GM19099 (cell line): ENCODE results near the gene PTK7.

Experiments used
- POLR2A ChIP-seq: IDR thresholded peaks from 3 replicates; pipeline ENCODE4 v1.6.1; 2011; ENCODE audit warnings: low read depth; ENCODE audit not compliant: insufficient read length; ENCODE audit errors: extremely low read depth

Gene PTK7

DNA sequence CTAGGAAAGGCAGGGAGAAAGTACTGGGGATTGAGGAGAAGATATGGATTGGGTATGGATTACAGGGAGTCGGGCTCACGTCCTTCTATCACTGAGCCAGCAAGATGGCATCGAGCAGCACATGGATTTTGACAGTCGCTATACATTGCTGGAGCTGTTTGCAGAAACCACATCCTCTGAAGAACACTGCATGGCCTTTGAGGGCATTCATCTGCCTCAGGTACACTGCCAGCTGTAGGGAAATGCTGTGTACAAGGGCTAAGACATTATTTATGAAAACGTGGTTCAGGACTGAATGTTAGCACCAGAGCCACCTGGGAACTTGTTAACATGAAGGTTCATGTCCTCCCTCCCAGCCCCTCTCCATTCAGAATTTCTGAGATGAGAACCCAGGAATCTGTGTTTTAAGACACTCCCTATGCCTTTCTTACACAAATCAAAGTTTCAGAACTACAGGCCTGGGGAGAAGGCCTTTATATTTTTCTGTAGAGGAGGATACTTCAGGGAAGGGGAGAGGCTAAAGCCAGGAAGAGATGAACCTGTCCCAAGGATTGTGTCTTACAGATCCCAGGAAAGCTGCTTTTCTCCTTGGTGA, 109.4 kb downstream of the PTK7 start:
- no peak for TF ChIP-seq POLR2A

DNA sequence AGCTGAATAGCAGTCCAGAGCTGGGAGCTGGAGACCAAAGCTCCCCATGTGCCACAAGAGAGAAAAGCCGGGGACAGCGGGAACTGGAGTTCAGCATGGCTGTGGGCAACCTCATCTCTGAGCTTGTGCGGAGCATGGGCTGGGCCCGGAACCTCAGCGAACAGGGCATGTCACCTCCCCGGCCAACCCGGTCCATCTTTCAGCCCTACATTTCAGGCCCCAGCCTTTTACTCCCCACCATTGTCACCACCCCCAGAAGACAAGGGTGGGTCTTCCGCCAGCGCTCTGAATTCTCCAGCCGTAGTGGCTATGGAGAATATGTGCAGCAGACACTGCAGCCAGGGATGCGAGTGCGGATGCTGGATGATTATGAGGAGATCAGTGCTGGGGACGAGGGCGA, 109.9 kb downstream of the PTK7 start:
- no peak for TF ChIP-seq POLR2A

DNA sequence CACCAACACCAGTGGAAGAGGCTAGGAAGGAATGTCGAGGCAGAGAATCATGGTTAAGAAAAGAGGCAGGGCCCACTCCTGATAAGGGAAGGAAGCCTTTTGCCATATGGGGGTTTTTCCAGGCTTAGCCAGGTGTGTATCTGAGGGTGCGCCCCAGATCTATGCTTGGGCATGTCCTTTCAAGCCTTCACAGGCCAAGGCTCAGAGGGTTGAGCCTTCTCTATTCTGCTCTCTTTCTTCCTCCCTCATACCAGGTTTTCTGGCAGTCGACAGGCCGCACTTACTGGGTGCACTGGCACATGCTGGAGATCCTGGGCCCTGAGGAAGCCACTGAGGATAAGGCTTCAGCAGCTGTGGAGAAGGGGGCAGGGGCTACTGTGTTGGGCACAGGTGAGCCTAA, 110.6 kb downstream of the PTK7 start:
- TF ChIP-seq POLR2A, result no peak

DNA sequence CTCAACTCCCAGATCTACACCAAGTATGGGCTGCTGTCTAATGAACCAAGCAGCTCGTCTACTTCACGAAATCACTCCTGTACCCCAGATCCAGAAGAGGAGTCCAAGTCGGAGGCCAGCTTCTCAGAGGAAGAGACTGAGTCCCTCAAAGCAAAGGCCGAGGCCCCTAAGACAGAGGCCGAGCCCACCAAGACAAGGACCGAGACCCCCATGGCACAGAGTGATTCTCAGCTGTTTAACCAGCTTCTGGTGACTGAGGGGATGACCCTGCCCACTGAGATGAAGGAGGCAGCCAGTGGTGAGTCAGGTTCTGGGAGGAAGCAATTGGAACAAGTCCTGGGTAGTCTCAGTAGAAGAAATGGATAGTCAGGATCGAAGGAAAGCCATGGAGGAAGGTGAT, 111.7 kb downstream of the PTK7 start:
- TF ChIP-seq POLR2A, result no peak

DNA sequence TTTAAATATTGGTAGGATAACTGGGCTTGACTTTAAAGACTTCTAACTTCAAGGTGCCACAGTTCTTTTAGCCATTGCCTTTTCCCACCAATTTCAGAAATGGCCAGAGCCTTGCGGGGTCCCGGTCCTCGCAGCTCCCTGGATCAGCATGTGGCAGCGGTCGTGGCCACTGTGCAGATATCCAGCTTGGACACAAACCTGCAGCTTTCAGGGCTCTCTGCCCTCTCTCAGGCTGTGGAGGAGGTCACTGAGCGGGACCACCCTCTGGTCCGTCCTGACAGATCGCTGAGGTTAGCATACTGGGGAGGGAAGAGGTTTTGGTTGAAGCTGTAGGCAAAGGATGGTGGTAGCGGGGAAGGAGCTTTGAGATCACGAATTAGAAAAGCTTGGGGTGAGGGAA, 112.3 kb downstream of the PTK7 start:
- TF ChIP-seq POLR2A, result no peak

DNA sequence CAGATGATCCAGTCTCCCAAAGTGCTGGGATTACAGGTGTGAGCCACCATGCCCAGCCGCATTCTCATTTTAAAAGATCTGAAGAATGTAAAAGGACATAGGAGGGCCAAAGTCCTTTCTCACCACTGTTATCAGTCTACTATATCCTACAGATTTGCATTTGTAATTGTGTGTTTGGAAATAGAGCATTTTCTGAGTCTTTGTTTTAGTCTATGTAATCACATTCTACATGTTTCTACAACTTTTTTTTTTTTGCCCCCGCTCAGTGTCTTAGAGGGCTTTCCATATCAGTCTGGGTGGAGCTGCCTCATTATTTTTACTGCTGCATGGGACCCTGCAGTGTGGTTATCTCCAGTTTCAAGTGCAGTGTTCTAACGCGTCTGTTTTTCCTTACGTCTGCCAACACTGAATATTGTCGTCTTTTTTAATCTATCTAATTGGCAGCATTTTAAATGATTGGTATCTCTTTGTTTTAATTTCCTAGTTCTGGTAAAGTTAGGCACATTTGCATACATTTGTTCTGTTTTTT, 113.7 kb downstream of the PTK7 start:
- no peak for TF ChIP-seq POLR2A

DNA sequence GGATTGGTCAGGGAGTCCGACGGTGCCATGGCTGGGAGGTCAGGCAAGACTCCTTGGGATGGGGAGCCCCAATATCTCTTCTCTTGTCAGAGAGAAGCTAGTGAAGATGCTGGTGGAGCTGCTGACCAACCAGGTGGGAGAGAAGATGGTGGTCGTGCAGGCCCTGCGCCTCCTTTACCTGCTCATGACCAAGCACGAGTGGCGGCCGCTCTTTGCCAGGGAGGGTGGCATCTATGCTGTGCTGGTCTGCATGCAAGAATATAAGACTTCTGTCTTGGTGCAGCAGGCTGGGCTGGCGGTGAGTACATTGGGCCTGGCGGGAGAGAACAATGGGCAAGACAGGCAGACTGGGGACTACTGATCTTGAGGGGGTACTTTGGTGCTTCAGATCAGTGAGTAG, 116.8 kb downstream of the PTK7 start:
- TF ChIP-seq POLR2A, result no peak

DNA sequence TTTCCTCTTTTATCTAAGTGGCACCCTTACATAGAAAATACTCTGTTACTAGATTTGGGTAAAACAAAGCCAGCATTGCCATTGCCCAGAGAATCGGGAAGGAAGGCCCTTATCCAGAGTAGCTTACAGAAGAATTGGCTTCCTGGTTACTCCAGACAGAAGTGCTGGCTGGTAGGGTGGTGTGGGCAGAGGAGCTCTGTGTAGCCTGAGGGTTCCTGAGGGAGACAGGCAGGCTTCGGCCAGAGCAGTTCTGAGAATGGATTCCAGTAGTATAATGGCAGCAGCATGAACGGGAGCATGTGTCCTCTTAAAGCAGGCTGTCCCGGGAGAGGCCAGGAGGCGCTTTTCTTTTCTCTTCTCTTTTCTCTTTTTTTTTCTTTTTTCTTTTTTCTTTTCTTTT, 117.8 kb downstream of the PTK7 start:
- TF ChIP-seq POLR2A, result no peak

DNA sequence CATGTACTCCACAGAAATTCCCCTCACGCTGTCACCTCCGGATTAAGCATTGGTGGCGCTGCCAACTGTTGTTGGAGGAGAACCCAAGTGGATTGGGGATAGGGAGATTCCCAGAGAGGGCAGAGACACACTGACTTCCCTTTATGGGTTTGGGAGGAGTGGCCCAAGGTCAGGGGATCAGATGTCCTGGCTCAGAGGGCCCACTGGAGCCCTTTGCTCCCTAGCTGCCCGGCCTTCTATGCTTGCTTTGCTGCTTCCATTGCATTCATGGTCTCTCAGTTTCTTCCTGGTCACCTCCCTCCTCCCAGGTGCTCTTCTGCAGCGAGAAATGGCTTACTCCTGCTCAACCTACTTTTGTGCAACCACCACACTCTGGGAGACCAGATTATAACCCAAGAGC, 120.2 kb downstream of the PTK7 start:
- no peak for TF ChIP-seq POLR2A

DNA sequence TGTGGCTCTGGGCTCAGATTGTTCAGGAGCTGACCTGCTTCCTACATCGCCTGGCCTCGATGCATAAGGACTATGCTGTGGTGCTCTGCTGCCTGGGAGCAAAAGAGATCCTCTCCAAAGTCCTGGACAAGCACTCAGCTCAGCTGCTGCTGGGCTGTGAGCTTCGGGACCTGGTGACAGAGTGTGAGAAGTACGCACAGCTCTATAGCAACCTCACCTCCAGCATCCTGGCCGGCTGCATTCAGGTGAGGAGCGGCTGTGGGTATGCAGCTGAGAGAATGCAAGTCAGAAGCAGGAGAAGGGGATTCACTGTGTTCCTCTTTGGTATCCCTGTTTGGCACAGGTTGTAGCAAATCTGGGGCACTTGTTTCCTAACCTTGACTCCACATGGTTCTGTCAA, 123.8 kb downstream of the PTK7 start:
- no peak for TF ChIP-seq POLR2A

DNA sequence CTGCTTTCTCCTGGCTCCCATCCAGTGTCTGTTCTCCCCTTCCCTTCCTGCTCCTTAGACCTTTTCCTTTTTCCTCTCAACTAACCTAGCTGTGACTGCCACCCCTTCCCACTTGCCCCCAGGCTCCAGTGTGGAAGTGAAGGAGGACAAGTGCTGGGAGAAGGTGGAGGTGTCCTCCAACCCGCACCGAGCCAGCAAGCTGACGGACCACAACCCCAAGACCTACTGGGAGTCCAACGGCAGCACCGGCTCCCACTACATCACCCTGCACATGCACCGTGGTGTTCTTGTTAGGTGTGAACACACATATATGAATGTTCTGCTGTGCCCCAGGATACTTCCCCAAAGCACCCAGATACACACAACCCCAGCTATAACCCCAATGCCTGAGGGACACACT, 124.4 kb downstream of the PTK7 start:
- no peak for TF ChIP-seq POLR2A

DNA sequence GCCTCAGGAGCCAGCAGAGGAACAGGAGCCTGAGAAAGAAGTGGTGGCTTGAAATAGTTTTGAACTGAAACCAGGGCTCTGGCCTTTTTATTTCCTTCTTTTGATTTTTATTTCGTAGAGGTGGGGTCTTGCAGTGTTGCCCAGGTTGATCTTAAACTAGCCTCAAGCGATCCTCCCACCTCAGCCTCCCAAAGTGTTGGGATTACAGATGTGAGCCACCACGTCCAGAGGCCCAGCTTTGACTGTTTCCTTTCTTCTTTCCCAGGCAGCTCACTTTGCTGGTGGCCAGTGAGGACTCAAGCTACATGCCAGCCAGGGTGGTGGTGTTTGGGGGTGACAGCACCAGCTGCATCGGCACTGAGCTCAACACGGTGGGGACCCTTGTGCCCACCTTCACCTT, 126.3 kb downstream of the PTK7 start:
- no peak for TF ChIP-seq POLR2A

DNA sequence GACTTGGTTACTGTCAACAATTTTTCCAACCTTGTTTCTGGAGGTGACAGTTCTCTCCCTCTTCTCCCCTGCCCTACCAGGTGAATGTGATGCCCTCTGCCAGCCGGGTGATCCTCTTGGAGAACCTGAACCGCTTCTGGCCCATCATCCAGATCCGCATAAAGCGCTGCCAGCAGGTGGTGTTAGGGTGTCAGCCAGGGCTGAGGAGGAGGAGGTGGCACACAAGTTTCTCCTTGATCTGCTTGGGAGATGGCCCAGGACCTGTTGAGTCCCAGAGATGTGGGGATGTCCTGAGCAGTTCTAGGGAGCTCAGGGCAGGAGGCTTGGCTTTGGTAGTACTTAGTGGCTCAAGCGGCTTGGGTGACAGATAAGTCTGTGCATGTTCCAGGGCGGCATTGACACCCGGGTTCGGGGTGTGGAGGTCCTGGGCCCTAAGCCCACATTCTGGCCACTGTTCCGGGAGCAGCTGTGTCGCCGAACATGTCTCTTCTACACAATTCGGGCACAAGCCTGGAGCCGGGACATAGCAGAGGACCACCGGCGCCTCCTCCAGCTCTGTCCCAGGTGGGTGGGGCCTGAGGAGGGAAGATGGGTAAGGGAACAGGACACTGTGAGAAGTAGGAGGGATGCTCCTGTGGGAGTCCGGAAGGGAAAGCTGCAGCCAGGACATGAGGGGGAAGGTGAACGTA, 127.1 kb downstream of the PTK7 start:
- no peak for TF ChIP-seq POLR2A

DNA sequence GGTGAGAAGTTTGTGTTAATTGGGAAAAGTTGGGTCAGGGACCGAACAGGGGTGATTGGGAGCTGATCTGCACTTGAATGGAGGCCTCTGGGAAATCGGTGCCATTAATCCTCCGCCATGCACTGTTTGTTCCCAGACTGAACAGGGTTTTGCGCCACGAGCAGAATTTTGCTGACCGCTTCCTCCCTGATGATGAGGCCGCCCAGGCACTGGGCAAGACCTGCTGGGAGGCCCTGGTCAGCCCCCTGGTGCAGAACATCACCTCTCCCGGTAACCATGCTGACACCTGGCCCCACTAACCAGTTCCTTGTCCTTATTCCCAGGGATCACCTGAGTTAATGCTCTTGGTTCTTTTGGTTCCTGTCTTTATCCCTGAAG, 127.6 kb downstream of the PTK7 start:
- no peak for TF ChIP-seq POLR2A

DNA sequence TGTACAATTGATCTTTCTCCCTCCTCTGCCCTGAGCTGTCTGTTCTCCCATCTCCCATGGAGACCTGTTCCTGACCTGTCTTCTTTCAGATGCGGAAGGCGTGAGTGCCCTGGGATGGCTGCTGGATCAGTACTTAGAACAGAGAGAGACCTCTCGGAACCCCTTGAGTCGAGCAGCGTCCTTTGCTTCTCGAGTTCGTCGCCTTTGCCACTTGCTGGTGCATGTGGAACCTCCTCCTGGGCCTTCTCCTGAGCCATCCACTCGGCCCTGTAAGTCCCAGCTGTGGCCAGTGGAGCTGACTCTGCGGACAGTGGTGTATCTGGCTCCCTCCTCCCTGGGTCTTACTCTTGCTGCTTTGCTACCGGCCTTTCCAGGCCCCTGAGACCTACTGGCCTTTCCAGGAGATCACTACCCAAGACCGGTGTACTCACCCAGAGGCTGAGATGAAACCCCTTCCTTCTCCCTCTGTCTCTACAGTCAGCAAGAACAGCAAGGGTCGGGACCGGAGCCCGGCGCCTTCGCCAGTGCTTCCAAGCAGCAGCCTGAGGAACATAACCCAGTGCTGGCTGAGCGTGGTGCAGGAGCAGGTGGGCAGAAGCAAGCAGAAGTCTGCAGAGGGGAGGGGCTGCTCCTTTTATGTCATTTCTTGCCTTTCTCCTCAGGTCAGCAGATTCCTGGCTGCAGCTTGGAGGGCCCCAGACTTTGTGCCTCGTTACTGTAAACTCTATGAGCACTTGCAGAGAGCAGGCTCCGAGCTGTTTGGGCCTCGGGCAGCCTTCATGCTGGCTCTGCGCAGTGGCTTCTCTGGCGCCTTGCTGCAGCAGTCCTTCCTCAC, 128.4 kb downstream of the PTK7 start:
- TF ChIP-seq POLR2A, result no peak

DNA sequence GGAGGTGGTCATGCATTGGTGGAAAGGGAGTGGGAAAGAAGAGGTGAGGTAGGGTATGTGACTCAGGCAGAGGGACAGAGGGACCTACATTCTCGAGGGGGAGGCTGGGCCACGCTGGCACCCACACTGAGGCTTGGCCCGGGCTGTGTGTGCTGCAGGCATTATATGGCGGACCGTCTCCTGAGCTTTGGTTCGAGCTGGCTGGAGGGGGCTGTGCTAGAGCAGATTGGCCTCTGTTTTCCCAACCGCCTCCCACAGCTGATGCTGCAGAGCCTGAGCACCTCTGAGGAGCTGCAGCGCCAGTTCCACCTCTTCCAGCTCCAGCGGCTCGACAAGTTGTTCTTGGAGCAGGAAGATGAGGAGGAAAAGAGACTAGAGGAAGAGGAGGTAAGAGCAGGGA, 129.7 kb downstream of the PTK7 start:
- no peak for TF ChIP-seq POLR2A
